HepG2 (cell line): Measurements from ENCODE around the gene SLC25A23. TPM values are rescaled to one million over a fixed set of nuclear protein-coding genes. Genes with fewer than 3 reads are reported as not detected.

Experiments used
- CC2D1A ChIP-seq: sonication (generic); formaldehyde crosslinking; IDR thresholded peaks from 2 replicates; pipeline ENCODE4 v1.8.1; 2023; ENCODE audit warnings: mild to moderate bottlenecking, missing genetic modification reagents
- FIP1L1 ChIP-seq: fragments of 200-400 bp; formaldehyde crosslinking; IDR thresholded peaks from 2 replicates; pipeline ENCODE4 v1.6.1; 2018; ENCODE audit warnings: low read depth, mild to moderate bottlenecking, low read length, moderate library complexity, borderline replicate concordance; ENCODE audit not compliant: insufficient read depth
- FOXM1 ChIP-seq: sonication (generic); formaldehyde crosslinking; IDR thresholded peaks from 2 replicates; pipeline ENCODE4 v1.5.0; 2020; ENCODE audit warnings: missing genetic modification reagents
- RERE ChIP-seq: IDR thresholded peaks from 2 replicates; pipeline ENCODE4 v1.6.1; 2016; ENCODE audit warnings: low read depth, missing genetic modification reagents, missing compliant biosample characterization
- SMAD1 ChIP-seq: sonication (generic); formaldehyde crosslinking; IDR thresholded peaks from 2 replicates; pipeline ENCODE4 v1.4.0; 2020; ENCODE audit warnings: missing genetic modification reagents, low read depth, mild to moderate bottlenecking, borderline replicate concordance
- THAP11 ChIP-seq: IDR thresholded peaks from 2 replicates; pipeline ENCODE4 v1.6.1; 2016; ENCODE audit warnings: missing biosample characterization, missing genetic modification reagents
- ZBTB1 ChIP-seq: sonication (generic); formaldehyde crosslinking; IDR thresholded peaks from 2 replicates; pipeline ENCODE4 v1.4.0; 2020; ENCODE audit warnings: missing genetic modification reagents, borderline replicate concordance
- ZBTB43 ChIP-seq: sonication (generic); formaldehyde crosslinking; conservative IDR thresholded peaks from 2 replicates; pipeline ENCODE4 v1.4.0; 2020; ENCODE audit warnings: missing genetic modification reagents
- ZIK1 ChIP-seq: sonication (generic); formaldehyde crosslinking; IDR thresholded peaks from 2 replicates; pipeline ENCODE4 v1.5.0; 2020; ENCODE audit warnings: mild to moderate bottlenecking, low read depth, missing genetic modification reagents, borderline replicate concordance
- ZNF276 ChIP-seq: sonication (generic); formaldehyde crosslinking; IDR thresholded peaks from 2 replicates; pipeline ENCODE4 v1.4.0; 2020; ENCODE audit warnings: mild to moderate bottlenecking, low read depth, missing genetic modification reagents
- ZNF552 ChIP-seq: sonication (generic); formaldehyde crosslinking; IDR thresholded peaks from 2 replicates; pipeline ENCODE4 v1.9.0; 2022; ENCODE audit warnings: missing genetic modification reagents, mild to moderate bottlenecking, borderline replicate concordance
- ZNF687 ChIP-seq: sonication (generic); formaldehyde crosslinking; IDR thresholded peaks from 2 replicates; pipeline ENCODE4 v1.5.1; 2020; ENCODE audit warnings: mild to moderate bottlenecking, missing genetic modification reagents, moderate library complexity
- ZNF772 ChIP-seq: sonication (generic); formaldehyde crosslinking; IDR thresholded peaks from 2 replicates; pipeline ENCODE4 v1.5.0; 2020; ENCODE audit warnings: mild to moderate bottlenecking, missing genetic modification reagents
- polyA plus RNA-seq, 8 experiments: library from polyadenylated mRNA; depleted of rRNA in 3 of 8; stranded (reverse) in 7 of 8; unstranded in 1 of 8; fragments of >200 nt; fragmentation: Illumina TruSeq in 4 of 8; extraction: Trizol in 4 of 8; gene quantifications; 2 replicates each; pipeline versions ENCODE4 v1.2.1 to v1.2.3, GENCODE V29; 2011 to 2016; ENCODE audit warnings: low read depth in 4 of 8, missing spikeins in 1 of 8, mixed read lengths in 1 of 8; ENCODE audit not compliant: insufficient read depth in 1 of 8
- total RNA-seq, 5 experiments: library from RNA; depleted of rRNA; stranded (reverse); fragments of >200 nt; fragmentation: Illumina TruSeq; extraction: Trizol; gene quantifications; 2 replicates each; pipeline ENCODE4 v1.2.3, GENCODE V29; 2016; ENCODE audit warnings: low read depth in 1 of 5

SLC25A23 gene
- total and polyA plus RNA-seq, 2 of the 13 experiments (the other 11 are each of a cell fraction or from before 2014, with no cell fraction given): 12.4 to 15.2 TPM

- TF ChIP-seq SMAD1 (CRISPR knock-in tag) (no peak), CC2D1A (0 out of 2 replicates have a peak, but pooled peaks have one; percentile 14), ZBTB1 (CRISPR knock-in tag) (no peak), RERE (CRISPR knock-in tag) (no peak), ZBTB43 (CRISPR knock-in tag) (0 out of 2 replicates have a peak, but pooled peaks have one; percentile 58), THAP11 (peak; percentile 92), FIP1L1 (no peak), ZIK1 (no peak), FOXM1 (CRISPR knock-in tag) (no peak), ZNF552 (CRISPR knock-in tag) (peak; percentile 54; the same call in 1 of the 2 replicates), ZNF687 (CRISPR knock-in tag) (peak; percentile 88), ZNF772 (CRISPR knock-in tag) (no peak; the same call in 1 of the 2 replicates), ZNF276 (CRISPR knock-in tag) (no peak)
Observed at GRCh38 chr19:6393074-6393982, 66.3 kb downstream of the SLC25A23 start, which contains the start of gene GTF2F1 (continued).
